Renal cortex interstitium (tissue), 11 donors: ENCODE measurements around the gene STARD13. TPM values are rescaled to one million over a fixed set of nuclear protein-coding genes. Genes with fewer than 3 reads are reported as not detected.

Source experiments
- DNase-seq, 11 donors: peaks; one replicate each; pipeline ENCODE4 v3.0.0-alpha.2; 2013; ENCODE audit warnings: low read depth in 9 of 11, low spot score in 4 of 11; ENCODE audit errors: extremely low read depth in 1 of 11
- polyA plus RNA-seq, 3 donors: library from polyadenylated mRNA; unstranded; fragments of 120-200 nt; gene quantifications; one replicate each; pipeline ENCODE4 v1.2.1, GENCODE V29; 2013; ENCODE audit not compliant: insufficient read length in 3 of 3

STARD13 gene
- polyA plus RNA-seq, 3 donors: 21.4 to 33.0 (median 21.6) TPM

GRCh38 chr13:33058776-33059327 lies 226.7 kb downstream of the STARD13 start:
- peak in 2 of 11 donors; percentile 33 to 36 for DNase-seq

GRCh38 chr13:33057019-33057780 lies 228.4 kb downstream of the STARD13 start:
- DNase-seq: no peak

GRCh38 chr13:33053397-33054066 lies 232.0 kb downstream of the STARD13 start:
- no peak for DNase-seq
